Activated CD4-positive, alpha-beta memory T cell treated with anti-CD3 and anti-CD28 coated beads for 36 hours (primary cell): Measurements from ENCODE around the gene DNAJB14. TPM values are rescaled to one million over a fixed set of nuclear protein-coding genes. Genes with fewer than 3 reads are reported as not detected.
A peak's percentile ranks its signal among the peaks of the same experiment; 100 is the strongest.

Experiments
- CTCF ChIA-PET: fragments of 350-600 bp; sonication (Branson Sonifier 250); formaldehyde crosslinking; loops from one replicate; lab custom pipeline; 2021; ENCODE audit warnings: antibody characterized with exemption, inconsistent platforms; lab: Charles Lee
- POLR2A ChIA-PET: fragments of 350-600 bp; sonication (Branson Sonifier 250); formaldehyde crosslinking; loops from one replicate; lab custom pipeline; 2021; ENCODE audit warnings: antibody characterized with exemption; lab: Charles Lee
- DNase-seq: peaks from one replicate; pipeline ENCODE4 v3.0.0-alpha.2; 2020
- H3K27ac Mint-ChIP-seq: one replicate; pipeline ENCODE4 v1.8.0; 2021; ENCODE audit warnings: mixed read lengths
- H3K27me3 Mint-ChIP-seq: one replicate; pipeline ENCODE4 v1.8.0; 2021; ENCODE audit warnings: mixed read lengths
- H3K36me3 Mint-ChIP-seq: one replicate; pipeline ENCODE4 v1.8.0; 2021; ENCODE audit warnings: mixed read lengths
- H3K4me1 Mint-ChIP-seq: one replicate; pipeline ENCODE4 v1.8.0; 2021; ENCODE audit warnings: low read depth, mixed read lengths
- H3K4me3 Mint-ChIP-seq: one replicate; pipeline ENCODE4 v1.8.0; 2021; ENCODE audit warnings: mild to moderate bottlenecking, mixed read lengths
- H3K9me3 Mint-ChIP-seq: one replicate; pipeline ENCODE4 v1.8.0; 2021; ENCODE audit warnings: mixed read lengths
- intact Hi-C: fragments of 100-400 bp; cut with micrococcal nuclease; formaldehyde crosslinking; loops from one replicate; pipeline ENCODE4 v1.15.1; 2023
- total RNA-seq, 2 experiments: library from RNA; stranded (reverse); gene quantifications; one replicate each; pipeline ENCODE4 v1.2.3, GENCODE V29; 2021

The DNAJB14 gene
- total RNA-seq, 2 experiments from 2014 or later, result 39.8 to 40.4 TPM

DNA sequence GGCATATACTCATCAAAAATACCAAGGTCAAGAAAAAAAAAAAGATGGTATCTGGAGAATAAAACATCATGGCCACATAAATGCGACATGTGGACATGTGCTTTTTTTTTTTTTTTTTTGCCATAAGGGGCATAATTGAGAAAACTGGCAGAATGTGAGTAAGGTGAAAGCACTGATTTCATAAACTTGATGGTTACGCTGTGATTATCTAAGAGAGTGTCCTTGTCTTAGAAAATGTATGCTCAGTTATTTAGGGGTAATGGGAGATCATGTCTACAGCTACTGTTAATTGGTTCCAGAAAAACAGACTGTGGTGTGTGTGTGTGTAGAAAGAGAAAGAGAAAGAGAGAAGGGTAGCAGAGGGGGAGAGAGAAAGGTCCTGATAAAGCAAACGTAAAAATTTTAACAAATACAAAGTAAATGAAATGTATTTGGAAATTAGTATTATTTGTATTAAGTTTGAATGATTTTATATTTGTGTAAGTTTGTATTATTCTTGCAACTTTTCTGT lies 8.1 kb downstream of the DNAJB14 start:
- ChIA-PET CTCF (interaction anchor here (0.7 kb wide), 1 partner anchor 1199 kb away, joined by 5 read pairs; no protein-coding TSS in a partner anchor), POLR2A (no interaction called here)
- Mint-ChIP-seq H3K27ac (no peak overlapping the region), H3K27me3 (no peaks in the 10 kb centered on the region), H3K4me3 (no peak overlapping the region), H3K9me3 (peaks cover 15% of the 10 kb centered on the region), H3K4me1 (peaks cover 32% of the 10 kb centered on the region), H3K36me3 (peaks cover 38% of the 10 kb centered on the region)
- DNase-seq, result no peak
- intact Hi-C loops, result no loop called here

DNA sequence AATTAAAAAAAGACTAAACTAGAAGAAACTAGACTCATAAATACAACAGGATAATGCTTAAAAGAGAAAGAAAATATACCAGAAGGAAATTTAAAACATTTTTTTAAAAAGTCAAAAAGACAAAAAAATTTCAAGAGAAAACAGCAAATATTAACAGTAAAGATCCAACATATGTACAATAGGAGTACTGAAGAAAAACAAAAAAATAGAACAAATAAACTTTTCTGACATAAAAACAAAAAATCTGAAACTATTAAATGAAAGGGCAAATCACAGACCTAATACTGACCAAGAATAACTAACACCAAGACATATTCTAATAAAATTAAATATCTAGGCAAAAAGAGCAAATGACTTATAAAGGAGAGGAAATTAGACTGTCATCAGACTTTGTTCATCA lies 11.5 kb downstream of the DNAJB14 start:
- no peak for DNase-seq
- CTCF ChIA-PET, result interaction anchor here (0.6 kb wide), 1 partner anchor 123 kb away, joined by 3 read pairs; no protein-coding TSS in a partner anchor
- intact Hi-C loops, result no loop called here
- no peak overlapping the region for H3K4me3 Mint-ChIP-seq
- POLR2A ChIA-PET, result no interaction called here
- no peaks in the 10 kb centered on the region for H3K27me3 Mint-ChIP-seq
- no peak overlapping the region for H3K27ac Mint-ChIP-seq
- peaks cover 15% of the 10 kb centered on the region for H3K9me3 Mint-ChIP-seq
- H3K4me1 Mint-ChIP-seq, result peaks cover 34% of the 10 kb centered on the region
- peaks cover 39% of the 10 kb centered on the region for H3K36me3 Mint-ChIP-seq

DNA sequence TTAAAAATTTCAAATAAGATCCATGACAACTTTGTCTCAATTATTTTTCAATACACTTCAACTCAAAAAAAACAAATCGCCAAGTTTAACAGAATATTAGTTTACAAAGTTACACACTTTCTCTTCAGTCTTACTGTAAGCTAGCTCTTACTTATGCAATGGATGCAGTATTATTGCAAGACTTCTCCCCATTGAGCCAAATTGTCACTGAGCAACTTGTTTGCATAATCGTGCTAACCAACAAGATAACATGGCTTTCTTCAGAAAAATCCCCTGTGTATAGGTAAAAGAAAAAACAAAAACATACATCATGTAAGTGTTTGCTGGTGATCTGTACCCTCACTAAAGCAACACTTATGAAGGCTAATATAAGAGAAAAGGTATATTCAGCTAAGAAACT lies 18.9 kb downstream of the DNAJB14 start:
- peaks cover 33% of the 10 kb centered on the region for H3K4me1 Mint-ChIP-seq
- intact Hi-C loops, result no loop called here
- no peak overlapping the region for H3K27ac Mint-ChIP-seq
- peaks cover 16% of the 10 kb centered on the region for H3K36me3 Mint-ChIP-seq
- CTCF ChIA-PET, result interaction anchor here (0.8 kb wide), 1 partner anchor 116 kb away, joined by 3 read pairs; no protein-coding TSS in a partner anchor
- no peak for DNase-seq
- POLR2A ChIA-PET, result interaction anchor here (1.0 kb wide), 1 partner anchor 20 kb away, joined by 3 read pairs; the partner anchor contains the start of gene DNAJB14
- no peak overlapping the region for H3K4me3 Mint-ChIP-seq
- H3K9me3 Mint-ChIP-seq, result no peaks in the 10 kb centered on the region
- H3K27me3 Mint-ChIP-seq, result no peaks in the 10 kb centered on the region

DNA sequence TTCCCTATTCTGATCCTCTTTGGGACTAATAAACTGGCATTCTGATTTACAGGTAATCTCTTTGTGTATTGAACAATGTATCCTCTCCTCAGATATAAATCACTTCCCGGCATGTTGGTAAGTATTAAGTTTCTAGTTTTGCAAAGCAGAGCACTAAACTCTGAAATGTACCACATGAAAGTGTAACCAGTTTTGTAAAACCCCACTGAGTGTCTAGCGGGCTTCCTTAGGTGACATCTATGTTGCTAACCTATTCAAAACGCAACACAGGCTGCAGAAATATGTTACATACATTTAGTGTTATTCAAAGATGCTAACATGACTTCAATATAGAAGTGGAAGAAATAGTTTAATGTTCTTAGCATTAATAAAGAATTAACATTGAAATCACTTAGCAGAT lies 25.2 kb downstream of the DNAJB14 start:
- no peak for DNase-seq
- H3K9me3 Mint-ChIP-seq, result peaks cover 6% of the 10 kb centered on the region
- no peak overlapping the region for H3K27ac Mint-ChIP-seq
- no peak overlapping the region for H3K4me3 Mint-ChIP-seq
- H3K4me1 Mint-ChIP-seq, result peaks cover 16% of the 10 kb centered on the region
- H3K27me3 Mint-ChIP-seq, result no peaks in the 10 kb centered on the region
- POLR2A ChIA-PET, result no interaction called here
- CTCF ChIA-PET, result no interaction called here
- intact Hi-C loops, result loop anchor here (2.0 kb wide), 1 partner anchor 24 kb away; no protein-coding TSS in a partner anchor
- peaks cover 36% of the 10 kb centered on the region for H3K36me3 Mint-ChIP-seq

DNA sequence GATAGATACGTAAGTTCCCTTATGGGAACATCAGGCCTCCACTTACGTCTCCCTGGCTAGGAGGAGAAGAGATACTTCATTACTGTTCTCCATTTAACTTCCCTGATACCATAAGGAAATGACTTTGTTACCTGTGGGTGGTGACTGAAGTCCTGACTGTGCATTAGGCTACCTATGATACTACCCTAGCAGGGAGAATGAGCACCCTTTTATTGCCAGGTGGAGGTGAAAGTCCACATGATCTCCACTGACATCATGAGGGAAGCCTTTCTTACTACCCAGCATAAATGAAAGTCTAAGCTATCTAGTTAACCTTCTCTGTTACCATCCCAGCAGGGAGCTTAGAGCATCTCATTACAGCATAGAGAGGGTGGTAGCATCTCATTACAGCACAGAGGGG lies 27.8 kb downstream of the DNAJB14 start:
- Mint-ChIP-seq H3K9me3 (peaks cover 6% of the 10 kb centered on the region), H3K27ac (no peak overlapping the region), H3K36me3 (peaks cover 47% of the 10 kb centered on the region), H3K4me1 (peaks cover 11% of the 10 kb centered on the region), H3K4me3 (no peak overlapping the region), H3K27me3 (no peaks in the 10 kb centered on the region)
- ChIA-PET POLR2A (no interaction called here), CTCF (interaction anchor here (0.7 kb wide), 1 partner anchor 30 kb away, joined by 3 read pairs; no protein-coding TSS in a partner anchor)
- intact Hi-C loops, result no loop called here
- no peak for DNase-seq

DNA sequence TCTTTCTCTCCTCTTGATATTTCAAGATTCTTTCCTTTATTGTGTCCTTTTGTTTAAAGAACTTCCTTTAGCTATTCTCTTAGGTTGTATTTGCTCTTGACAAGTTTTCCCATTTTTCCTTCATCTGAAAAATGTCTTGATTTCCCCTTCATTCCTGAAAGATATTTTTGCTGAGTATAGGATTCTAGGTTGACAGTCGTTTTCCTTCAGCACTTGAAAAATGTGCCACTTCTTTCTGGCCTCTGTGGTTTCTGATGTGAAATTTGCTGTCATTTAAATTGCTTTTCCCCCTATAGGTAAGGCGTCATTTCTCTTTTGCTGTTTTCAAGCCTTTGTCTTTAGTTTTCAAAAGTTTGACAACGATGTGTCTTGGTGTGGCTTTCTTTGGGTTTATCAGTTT lies 28.8 kb downstream of the DNAJB14 start:
- intact Hi-C loops, result no loop called here
- ChIA-PET CTCF (no interaction called here), POLR2A (no interaction called here)
- H3K9me3 Mint-ChIP-seq, result peaks cover 6% of the 10 kb centered on the region
- H3K27ac Mint-ChIP-seq, result no peak overlapping the region
- no peaks in the 10 kb centered on the region for H3K27me3 Mint-ChIP-seq
- no peak for DNase-seq
- peaks cover 52% of the 10 kb centered on the region for H3K36me3 Mint-ChIP-seq
- no peak overlapping the region for H3K4me3 Mint-ChIP-seq
- H3K4me1 Mint-ChIP-seq, result peaks cover 11% of the 10 kb centered on the region

DNA sequence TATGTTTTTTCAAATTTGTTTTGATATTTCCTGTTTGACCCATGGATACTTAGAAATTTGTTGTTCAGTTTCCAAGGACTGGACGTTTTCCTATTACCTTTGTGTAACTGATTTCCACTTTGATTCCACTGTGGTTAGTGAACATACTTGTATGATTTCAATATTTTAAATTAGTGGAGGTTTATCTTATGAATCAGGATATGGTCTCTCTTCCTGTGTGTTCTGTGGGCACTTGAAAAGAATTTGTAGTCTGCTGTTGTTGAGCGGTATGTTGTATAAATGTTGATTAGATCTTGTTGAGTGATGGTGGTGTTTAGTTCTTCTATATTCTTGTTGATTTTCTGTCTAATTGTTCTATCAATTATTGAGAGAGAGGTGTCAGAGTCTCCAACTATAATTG lies 31.0 kb downstream of the DNAJB14 start:
- H3K4me3 Mint-ChIP-seq, result no peak overlapping the region
- no peak for DNase-seq
- intact Hi-C loops, result no loop called here
- peaks cover 3% of the 10 kb centered on the region for H3K4me1 Mint-ChIP-seq
- H3K36me3 Mint-ChIP-seq, result peaks cover 46% of the 10 kb centered on the region
- H3K27ac Mint-ChIP-seq, result no peak overlapping the region
- peaks cover 6% of the 10 kb centered on the region for H3K9me3 Mint-ChIP-seq
- no peaks in the 10 kb centered on the region for H3K27me3 Mint-ChIP-seq
- ChIA-PET CTCF (no interaction called here), POLR2A (no interaction called here)

DNA sequence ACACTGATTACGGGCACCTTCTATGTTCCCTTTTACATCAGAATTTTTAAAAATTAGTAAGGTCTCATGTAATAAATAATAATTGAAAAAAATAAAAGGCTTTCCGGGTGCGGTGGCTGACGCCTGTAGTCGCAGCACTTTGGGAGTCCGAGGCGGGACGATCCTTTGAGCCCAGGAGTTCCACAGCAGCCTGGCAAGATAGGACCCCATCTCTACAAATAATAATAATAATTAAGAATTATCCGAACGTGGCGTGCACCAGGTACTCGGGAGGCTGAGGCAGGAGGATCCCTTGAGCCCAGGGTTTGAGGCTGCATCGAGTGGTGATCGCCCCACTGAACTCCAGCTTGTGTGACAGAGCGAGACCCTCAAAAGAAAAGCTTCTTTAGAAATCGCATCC lies 51.4 kb downstream of the DNAJB14 start:
- no peak for DNase-seq
- POLR2A ChIA-PET, result interaction anchor here (0.9 to 1.6 kb wide), 6 partner anchors 45 to 332 kb away, joined by 3 to 15 read pairs (median 6); partner anchors contain the start of genes DAPP1, DNAJB14, H2AZ1 and TRMT10A
- Mint-ChIP-seq H3K4me3 (peak overlapping the region; percentile 98), H3K27ac (no peak overlapping the region), H3K27me3 (no peaks in the 10 kb centered on the region), H3K9me3 (no peaks in the 10 kb centered on the region), H3K36me3 (peaks cover 4% of the 10 kb centered on the region), H3K4me1 (peaks cover 37% of the 10 kb centered on the region)
- intact Hi-C loops, result loop anchor here (1.0 to 2.0 kb wide), 3 partner anchors 48 to 332 kb away; partner anchors contain the start of gene H2AZ1
- CTCF ChIA-PET, result interaction anchor here (1.0 to 1.7 kb wide), 6 partner anchors 10 to 331 kb away, joined by 6 to 11 read pairs (median 6); partner anchors contain the start of genes DNAJB14 and TRMT10A

DNA sequence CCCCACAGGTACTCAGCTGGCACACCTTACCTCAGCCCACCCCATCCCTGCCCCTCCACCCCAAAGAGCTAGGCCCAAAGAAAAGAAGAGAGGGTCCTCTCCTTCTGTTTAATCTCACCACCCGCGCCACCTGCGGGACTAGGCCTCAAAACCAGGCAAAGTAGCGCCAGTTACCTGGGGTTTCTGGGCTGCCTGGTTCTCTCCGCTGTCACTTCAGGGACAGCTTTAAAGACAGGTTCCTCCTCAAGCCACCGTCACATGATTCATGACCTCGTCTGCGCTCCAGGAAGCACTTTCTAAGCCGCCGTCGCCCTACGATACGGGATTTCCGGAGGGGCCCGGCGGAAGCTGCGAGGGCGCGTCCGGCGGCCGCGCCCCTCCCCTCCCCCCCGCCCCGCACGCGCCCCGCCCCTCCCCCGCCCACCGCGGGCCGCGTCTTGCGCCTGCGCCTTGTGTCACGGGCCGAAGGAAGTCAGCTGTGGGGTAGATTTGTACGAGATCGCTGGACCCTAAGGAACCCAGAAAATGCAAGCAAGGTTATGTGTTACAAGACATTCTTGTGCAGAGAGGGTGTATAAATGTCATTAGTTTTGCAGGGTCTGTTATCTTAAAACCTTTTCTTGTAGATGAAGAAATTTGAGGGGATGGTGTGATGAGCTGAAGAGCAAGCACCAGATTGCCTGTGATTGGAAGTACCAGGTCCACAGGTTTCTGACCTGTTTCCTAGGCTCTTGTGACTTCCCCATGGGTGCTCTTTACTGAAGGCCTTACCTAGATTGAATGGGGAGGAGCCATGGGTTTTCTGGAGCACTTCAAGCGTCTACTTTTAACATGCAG lies 52.0 kb downstream of the DNAJB14 start, which contains the start of gene LAMTOR3:
TSS of gene LAMTOR3 (minus strand) at position 267 of the 837 bp plus-strand sequence. CDS start 464 bp downstream, outside the sequence.
- Mint-ChIP-seq H3K4me1 (peaks cover 39% of the 10 kb centered on the region), H3K4me3 (peak within 1 kb of the TSS; percentile 98), H3K27ac (peak within 1 kb of the TSS; percentile 87), H3K27me3 (no peaks in the 10 kb centered on the region), H3K36me3 (peaks cover 3% of the 10 kb centered on the region), H3K9me3 (no peaks in the 10 kb centered on the region)
- peak; percentile 94 for DNase-seq
- intact Hi-C loops, result loop anchor here (1.0 to 2.0 kb wide), 3 partner anchors 48 to 331 kb away; partner anchors contain the start of gene H2AZ1
- ChIA-PET CTCF (interaction anchor here (0.7 to 1.7 kb wide), 7 partner anchors 10 to 331 kb away, joined by 3 to 11 read pairs (median 6); partner anchors contain the start of genes DNAJB14 and TRMT10A), POLR2A (interaction anchor here (0.9 to 1.6 kb wide), 7 partner anchors 46 to 331 kb away, joined by 3 to 15 read pairs (median 5); partner anchors contain the start of genes DAPP1, DNAJB14, H2AZ1 and TRMT10A)

DNA sequence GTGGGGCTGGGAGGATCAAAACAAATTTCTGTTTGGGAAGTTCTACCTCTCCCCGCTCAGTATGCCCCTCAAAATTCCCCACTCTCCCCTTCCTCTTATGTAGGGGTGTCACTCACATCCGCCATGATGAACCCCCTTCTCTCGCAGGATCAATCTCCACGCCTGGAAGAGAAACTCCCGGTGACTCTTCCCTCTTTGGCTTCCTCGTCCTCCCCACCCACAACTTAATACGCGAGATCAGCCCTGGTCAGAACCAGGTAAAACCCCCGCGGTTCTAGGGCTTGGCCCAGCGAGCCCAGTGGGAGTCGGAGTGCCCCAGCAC lies 52.6 kb downstream of the DNAJB14 start:
- Mint-ChIP-seq H3K9me3 (no peaks in the 10 kb centered on the region), H3K27me3 (no peaks in the 10 kb centered on the region), H3K4me3 (peak overlapping the region; percentile 98), H3K36me3 (peaks cover 3% of the 10 kb centered on the region), H3K4me1 (peaks cover 42% of the 10 kb centered on the region), H3K27ac (peak overlapping the region; percentile 87)
- intact Hi-C loops, result loop anchor here (1.0 to 2.0 kb wide), 3 partner anchors 47 to 330 kb away; partner anchors contain the start of gene H2AZ1
- DNase-seq, result no peak
- ChIA-PET POLR2A (interaction anchor here (0.9 to 1.6 kb wide), 7 partner anchors 47 to 330 kb away, joined by 3 to 15 read pairs (median 5); partner anchors contain the start of genes DAPP1, DNAJB14, H2AZ1 and TRMT10A), CTCF (interaction anchor here (0.7 to 1.7 kb wide), 7 partner anchors 9 to 330 kb away, joined by 3 to 11 read pairs (median 6); partner anchors contain the start of genes DNAJB14 and TRMT10A)

DNA sequence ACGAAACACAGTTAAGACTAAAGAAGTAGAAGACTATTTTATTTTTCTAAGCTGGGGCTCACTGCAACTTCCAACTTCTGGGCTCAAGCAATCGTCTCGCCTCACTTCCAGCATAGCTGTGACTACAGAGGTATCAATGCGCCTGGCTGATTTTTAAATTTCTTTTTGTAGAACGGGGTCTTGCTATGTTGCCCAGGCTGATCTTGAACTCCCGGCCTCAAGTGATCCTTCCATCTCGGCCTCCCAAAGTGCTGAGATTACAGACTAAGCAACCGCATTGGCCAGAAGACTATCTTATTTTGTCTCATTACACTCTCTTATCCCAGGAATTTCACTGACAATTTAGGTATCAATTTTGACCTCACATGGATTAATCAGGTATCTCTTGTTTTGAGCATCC lies 53.4 kb downstream of the DNAJB14 start:
- Mint-ChIP-seq H3K9me3 (no peaks in the 10 kb centered on the region), H3K27ac (peak overlapping the region; percentile 87), H3K4me3 (peak overlapping the region; percentile 98), H3K4me1 (peaks cover 42% of the 10 kb centered on the region), H3K36me3 (peaks cover 3% of the 10 kb centered on the region), H3K27me3 (no peaks in the 10 kb centered on the region)
- ChIA-PET POLR2A (no interaction called here), CTCF (no interaction called here)
- intact Hi-C loops, result no loop called here
- no peak for DNase-seq
